GM12878 (cell line): Measurements from ENCODE around the gene CTR9. TPM values are rescaled to one million over a fixed set of nuclear protein-coding genes. Genes with fewer than 3 reads are reported as not detected.

Experiments
- ATAC-seq: fragments of 200-7000 bp; cut with Tn5 transposase; 3 replicates; pipeline ENCODE4 v1.9.1; 2020; ENCODE audit warnings: mild to moderate bottlenecking, moderate library complexity
- BruUV-seq: library from RNA; stranded (reverse); fragments of 400-500 nt; replicated peaks from 2 replicates; lab custom pipeline; 2021; lab: Mats Ljungman, UMichigan
- CTCF ChIA-PET: fragments of 300-600 bp; sonication (Branson Sonifier 250); formaldehyde crosslinking; extraction: SDS; loops from one replicate; lab custom pipeline; 2021; ENCODE audit warnings: inconsistent platforms; lab: Yijun Ruan, JAX
- POLR2A ChIA-PET: fragments of 350-600 bp; formaldehyde crosslinking; extraction: SDS; loops from one replicate; lab custom pipeline; 2021; ENCODE audit warnings: inconsistent platforms; lab: Charles Lee
- RAD21 ChIA-PET: fragments of 300-600 bp; sonication (Branson Sonifier 250); formaldehyde crosslinking; loops from one replicate; lab custom pipeline; 2023; ENCODE audit warnings: antibody characterized with exemption; ENCODE audit not compliant: unreplicated experiment; lab: Charles Lee
- SMC1A ChIA-PET: fragments of 300-600 bp; sonication (Branson Sonifier 250); formaldehyde crosslinking; loops from one replicate; lab custom pipeline; 2023; ENCODE audit not compliant: unreplicated experiment, uncharacterized antibody; lab: Charles Lee
- DNase-seq: peaks from one replicate; pipeline ENCODE4 v3.0.0-alpha.2; 2011; ENCODE audit warnings: low read depth, low spot score
- FAIRE-seq: peaks from 3 replicates; lab custom pipeline; 2011; peaks lifted over from hg19 to GRCh38; lab: Jason Lieb, UNC
- H2AFZ ChIP-seq: 2 replicates; pipeline ENCODE4 v1.6.0; 2011; ENCODE audit warnings: low read depth, low read length, control low read depth; ENCODE audit not compliant: control insufficient read depth
- H3K27ac ChIP-seq: 2 replicates; pipeline ENCODE4 v1.5.1; 2011; ENCODE audit warnings: control low read depth; ENCODE audit not compliant: control insufficient read depth, insufficient read depth
- H3K27me3 ChIP-seq, 2 experiments: replicated peaks in 1 of 2; 2 replicates each; pipeline versions ENCODE4 v1.6.0 to v1.6.1; 2011; ENCODE audit warnings: low read length in 1 of 2; ENCODE audit not compliant: control insufficient read depth in 2 of 2, insufficient read depth in 2 of 2
- H3K36me3 ChIP-seq, 2 experiments: 2 replicates each; pipeline ENCODE4 v1.5.1; 2011; ENCODE audit warnings: low read length in 1 of 2; ENCODE audit not compliant: control insufficient read depth in 2 of 2, insufficient read depth in 2 of 2
- H3K4me1 ChIP-seq: 2 replicates; pipeline ENCODE4 v1.6.1; 2011; ENCODE audit warnings: mild to moderate bottlenecking, low read length, moderate library complexity, mixed read lengths; ENCODE audit not compliant: control insufficient read depth, insufficient read depth
- H3K4me2 ChIP-seq: 2 replicates; pipeline ENCODE4 v1.6.0; 2011; ENCODE audit warnings: control low read depth; ENCODE audit not compliant: control insufficient read depth, insufficient read depth
- H3K4me3 ChIP-seq: fragments of 200-600 bp; sonication (generic); 2 replicates; pipeline ENCODE4 v1.5.1; 2016
- H3K79me2 ChIP-seq: 2 replicates; pipeline ENCODE4 v1.6.0; 2011; ENCODE audit warnings: low read length; ENCODE audit not compliant: control insufficient read depth, insufficient read depth
- H3K9ac ChIP-seq: 2 replicates; pipeline ENCODE4 v1.8.0; 2011; ENCODE audit warnings: low read length, control low read depth, mixed read lengths; ENCODE audit not compliant: control insufficient read depth, insufficient read depth
- H3K9me3 ChIP-seq: replicated peaks from 3 replicates; pipeline ENCODE4 v1.5.1; 2011; ENCODE audit warnings: mild to moderate bottlenecking, low read length; ENCODE audit not compliant: control insufficient read depth, insufficient read depth
- H4K20me1 ChIP-seq: 2 replicates; pipeline ENCODE4 v1.6.0; 2011; ENCODE audit not compliant: control insufficient read depth, insufficient read depth
- BMI1 ChIP-seq: fragments of 450-650 bp; IDR thresholded peaks from 2 replicates; pipeline ENCODE4 v1.6.1; 2016; ENCODE audit warnings: mild to moderate bottlenecking, moderate library complexity, borderline replicate concordance
- NFYB ChIP-seq: IDR thresholded peaks from 2 replicates; pipeline ENCODE4 v1.6.1; 2011; ENCODE audit warnings: low read depth, mild to moderate bottlenecking, low read length, improper control_type of control experiment, moderate library complexity; ENCODE audit not compliant: insufficient read depth
- TBL1XR1 ChIP-seq: IDR thresholded peaks from 2 replicates; pipeline ENCODE4 v1.6.1; 2012; ENCODE audit warnings: low read depth, low read length, improper control_type of control experiment
- YBX1 ChIP-seq: fragments of 450-650 bp; IDR thresholded peaks from 2 replicates; pipeline ENCODE4 v1.6.1; 2016; ENCODE audit warnings: antibody characterized with exemption
- WGBS: methylation state at CpG from one replicate; pipeline ENCODE4 v1.1.6; 2016; ENCODE audit warnings: low lambda C conversion rate; ENCODE audit not compliant: insufficient replicate concordance, insufficient coverage; ENCODE audit errors: missing lambda C conversion rate; 5-methylcytosine and 5-hydroxymethylcytosine counted together
- in situ Hi-C: fragments of 300-500 bp; cut with MboI; formaldehyde crosslinking; loops from 9 replicates; pipeline ENCODE4 v1.14.3; 2018; ENCODE audit warnings: mixed read lengths
- intact Hi-C: fragments of 100-400 bp; cut with micrococcal nuclease; formaldehyde crosslinking; loops from one replicate; pipeline ENCODE4 v1.14.2; 2022; ENCODE audit not compliant: unreplicated experiment
- polyA plus RNA-seq, 11 experiments: library from polyadenylated mRNA; depleted of rRNA in 4 of 11; unstranded in 6 of 11; stranded (reverse) in 5 of 11; fragments of >200 nt; fragmentation: Nextera tagmentation in 4 of 11; fragmentation: Illumina TruSeq in 1 of 11; extraction: Ambion mirVana in 4 of 11; extraction: Trizol in 1 of 11; gene quantifications; 1 replicate in 1 of 11; 2 replicates in 10 of 11; pipeline versions ENCODE4 v1.2.1 to v1.2.3, GENCODE V29; 2011 to 2016; ENCODE audit warnings: inconsistent platforms in 2 of 11, missing spikeins in 2 of 11, low read depth in 1 of 11
- total RNA-seq, 4 experiments: library from RNA; depleted of rRNA in 3 of 4; stranded (reverse); fragments of >200 nt in 3 of 4; fragmentation: Illumina TruSeq in 1 of 4; extraction: Trizol in 1 of 4; gene quantifications; 2 replicates each; pipeline versions ENCODE4 v1.2.1 to v1.2.3, GENCODE V29; 2013 to 2021
- TF ChIP-seq, protein P1 (sequence below): IDR thresholded peaks from 2 replicates; pipeline ENCODE4 v1.6.1; 2011; ENCODE audit warnings: low read depth, mild to moderate bottlenecking, low read length, moderate library complexity, borderline replicate concordance; ENCODE audit errors: extremely low read depth
- TF ChIP-seq, protein P2 (sequence below): IDR thresholded peaks from 2 replicates; pipeline ENCODE4 v1.6.1; 2011; ENCODE audit warnings: mild to moderate bottlenecking, low read depth, low read length, moderate library complexity; ENCODE audit not compliant: insufficient replicate concordance
- TF ChIP-seq, protein P3 (sequence below): IDR thresholded peaks from 2 replicates; pipeline ENCODE4 v1.6.1; 2012; ENCODE audit warnings: improper control_type of control experiment, low read depth, low read length; ENCODE audit not compliant: insufficient replicate concordance

Gene CTR9
- total and polyA plus RNA-seq, 10 of the 15 experiments (the other 5 are each of a cell fraction or from before 2014, with no cell fraction given), result 13.9 to 54.9 (median 28.9) TPM

DNA sequence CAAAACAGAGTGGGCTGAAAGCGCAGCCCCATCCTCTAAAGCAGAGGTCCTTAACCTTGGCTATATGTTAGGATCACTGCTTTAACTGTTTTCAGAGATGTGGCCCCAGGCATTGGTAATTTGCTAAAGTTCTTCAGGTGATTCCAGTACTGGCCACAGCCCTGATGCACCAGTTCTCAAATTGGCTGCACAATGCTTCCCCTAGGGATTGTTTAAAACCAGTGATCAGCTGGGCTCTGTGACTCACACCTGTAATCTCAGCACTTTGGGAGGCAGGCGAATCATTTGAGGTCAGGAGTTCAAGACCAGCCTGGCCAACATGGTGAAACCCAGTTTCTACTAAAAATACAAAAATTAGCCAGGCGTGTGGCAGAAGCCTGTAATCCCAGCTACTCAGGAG is 49.1 kb upstream of the CTR9 start (continued):
- TF ChIP-seq, protein P1, sequence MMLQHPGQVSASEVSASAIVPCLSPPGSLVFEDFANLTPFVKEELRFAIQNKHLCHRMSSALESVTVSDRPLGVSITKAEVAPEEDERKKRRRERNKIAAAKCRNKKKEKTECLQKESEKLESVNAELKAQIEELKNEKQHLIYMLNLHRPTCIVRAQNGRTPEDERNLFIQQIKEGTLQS, result no peak
- TF ChIP-seq BMI1 (no peak), TBL1XR1 (no peak), YBX1 (no peak)

DNA sequence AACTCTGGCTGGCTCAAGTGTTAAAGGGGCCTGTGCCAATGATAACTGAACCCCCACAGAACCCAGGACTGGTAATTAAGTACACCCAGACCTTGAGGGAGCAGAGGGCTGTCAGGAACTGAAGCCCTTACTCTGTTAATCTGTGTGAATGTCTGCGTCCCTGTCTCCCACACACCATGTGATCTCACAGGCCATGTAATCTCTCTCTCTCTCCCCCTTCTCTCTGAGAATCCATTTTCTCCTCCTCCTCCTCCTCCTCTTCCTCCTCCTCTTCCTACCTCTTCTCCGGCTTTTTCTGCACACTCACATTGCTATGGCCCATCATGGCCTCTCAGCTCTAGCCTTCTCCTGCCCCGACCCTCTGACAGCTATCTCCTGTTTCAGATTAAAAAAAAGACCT is 42.9 kb upstream of the CTR9 start:
- intact Hi-C loops, result no loop called here
- Histone ChIP-seq H3K4me3 (no peak overlapping the region), H3K36me3 (no peaks in the 10 kb centered on the region), H2AFZ (no peak overlapping the region), H3K9ac (no peak overlapping the region), H3K9me3 (no peaks in the 10 kb centered on the region), H3K27me3 (peaks cover 1 to 2% of the 10 kb centered on the region in 2 experiments; a peak in 2 of 4 replicates), H3K27ac (no peak overlapping the region), H3K79me2 (no peaks in the 10 kb centered on the region), H3K4me2 (no peak overlapping the region), H4K20me1 (no peaks in the 10 kb centered on the region), H3K4me1 (no peaks in the 10 kb centered on the region)
- no peak for TF ChIP-seq NFYB
- TF ChIP-seq, protein P2, sequence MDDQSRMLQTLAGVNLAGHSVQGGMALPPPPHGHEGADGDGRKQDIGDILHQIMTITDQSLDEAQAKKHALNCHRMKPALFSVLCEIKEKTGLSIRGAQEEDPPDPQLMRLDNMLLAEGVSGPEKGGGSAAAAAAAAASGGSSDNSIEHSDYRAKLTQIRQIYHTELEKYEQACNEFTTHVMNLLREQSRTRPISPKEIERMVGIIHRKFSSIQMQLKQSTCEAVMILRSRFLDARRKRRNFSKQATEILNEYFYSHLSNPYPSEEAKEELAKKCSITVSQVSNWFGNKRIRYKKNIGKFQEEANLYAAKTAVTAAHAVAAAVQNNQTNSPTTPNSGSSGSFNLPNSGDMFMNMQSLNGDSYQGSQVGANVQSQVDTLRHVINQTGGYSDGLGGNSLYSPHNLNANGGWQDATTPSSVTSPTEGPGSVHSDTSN, result no peak
- TF ChIP-seq, protein P3, sequence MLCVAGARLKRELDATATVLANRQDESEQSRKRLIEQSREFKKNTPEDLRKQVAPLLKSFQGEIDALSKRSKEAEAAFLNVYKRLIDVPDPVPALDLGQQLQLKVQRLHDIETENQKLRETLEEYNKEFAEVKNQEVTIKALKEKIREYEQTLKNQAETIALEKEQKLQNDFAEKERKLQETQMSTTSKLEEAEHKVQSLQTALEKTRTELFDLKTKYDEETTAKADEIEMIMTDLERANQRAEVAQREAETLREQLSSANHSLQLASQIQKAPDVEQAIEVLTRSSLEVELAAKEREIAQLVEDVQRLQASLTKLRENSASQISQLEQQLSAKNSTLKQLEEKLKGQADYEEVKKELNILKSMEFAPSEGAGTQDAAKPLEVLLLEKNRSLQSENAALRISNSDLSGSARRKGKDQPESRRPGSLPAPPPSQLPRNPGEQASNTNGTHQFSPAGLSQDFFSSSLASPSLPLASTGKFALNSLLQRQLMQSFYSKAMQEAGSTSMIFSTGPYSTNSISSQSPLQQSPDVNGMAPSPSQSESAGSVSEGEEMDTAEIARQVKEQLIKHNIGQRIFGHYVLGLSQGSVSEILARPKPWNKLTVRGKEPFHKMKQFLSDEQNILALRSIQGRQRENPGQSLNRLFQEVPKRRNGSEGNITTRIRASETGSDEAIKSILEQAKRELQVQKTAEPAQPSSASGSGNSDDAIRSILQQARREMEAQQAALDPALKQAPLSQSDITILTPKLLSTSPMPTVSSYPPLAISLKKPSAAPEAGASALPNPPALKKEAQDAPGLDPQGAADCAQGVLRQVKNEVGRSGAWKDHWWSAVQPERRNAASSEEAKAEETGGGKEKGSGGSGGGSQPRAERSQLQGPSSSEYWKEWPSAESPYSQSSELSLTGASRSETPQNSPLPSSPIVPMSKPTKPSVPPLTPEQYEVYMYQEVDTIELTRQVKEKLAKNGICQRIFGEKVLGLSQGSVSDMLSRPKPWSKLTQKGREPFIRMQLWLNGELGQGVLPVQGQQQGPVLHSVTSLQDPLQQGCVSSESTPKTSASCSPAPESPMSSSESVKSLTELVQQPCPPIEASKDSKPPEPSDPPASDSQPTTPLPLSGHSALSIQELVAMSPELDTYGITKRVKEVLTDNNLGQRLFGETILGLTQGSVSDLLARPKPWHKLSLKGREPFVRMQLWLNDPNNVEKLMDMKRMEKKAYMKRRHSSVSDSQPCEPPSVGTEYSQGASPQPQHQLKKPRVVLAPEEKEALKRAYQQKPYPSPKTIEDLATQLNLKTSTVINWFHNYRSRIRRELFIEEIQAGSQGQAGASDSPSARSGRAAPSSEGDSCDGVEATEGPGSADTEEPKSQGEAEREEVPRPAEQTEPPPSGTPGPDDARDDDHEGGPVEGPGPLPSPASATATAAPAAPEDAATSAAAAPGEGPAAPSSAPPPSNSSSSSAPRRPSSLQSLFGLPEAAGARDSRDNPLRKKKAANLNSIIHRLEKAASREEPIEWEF, result no peak
- ChIA-PET CTCF (interaction anchor here (1.6 kb wide), 1 partner anchor 53 kb away, joined by 4 read pairs; no protein-coding TSS in a partner anchor), RAD21 (no interaction called here), POLR2A (no interaction called here), SMC1A (no interaction called here)
- DNase-seq (no peak), ATAC-seq (no peak), FAIRE-seq (no peak)
- in situ Hi-C loops, result no loop called here
- whole genome bisulfite sequencing, result 42% methylated on average over 3 of the region's 3 CpGs
- BruUV-seq, result no TSS peak
